DOHH2 (cell line): ENCODE measurements around the gene MYO18B.

Experiments
- H3F3A ChIP-seq: fragments of 200-600 bp; sonication (generic), shearing (Covaris generic); 2 replicates; pipeline ENCODE4 v1.6.0; 2016; ENCODE audit warnings: antibody characterized with exemption, mild to moderate bottlenecking; ENCODE audit not compliant: control insufficient read depth, insufficient read depth
- H3K27ac ChIP-seq: fragments of 200-600 bp; sonication (generic); 2 replicates; pipeline ENCODE4 v1.5.1; 2014; ENCODE audit warnings: low read depth, mild to moderate bottlenecking, low read length, moderate library complexity
- H3K27me3 ChIP-seq: fragments of 200-600 bp; sonication (generic); 2 replicates; pipeline ENCODE4 v1.6.1; 2014; ENCODE audit warnings: mild to moderate bottlenecking, low read length, mixed read lengths; ENCODE audit not compliant: control insufficient read depth
- H3K36me3 ChIP-seq: fragments of 200-600 bp; sonication (generic); 2 replicates; pipeline ENCODE4 v1.6.1; 2014; ENCODE audit warnings: mild to moderate bottlenecking, low read length, moderate library complexity, mixed read lengths; ENCODE audit not compliant: control insufficient read depth
- H3K4me1 ChIP-seq: fragments of 200-600 bp; sonication (generic); 2 replicates; pipeline ENCODE4 v1.6.1; 2014; ENCODE audit warnings: mild to moderate bottlenecking, low read length, mixed read lengths; ENCODE audit not compliant: control insufficient read depth
- H3K4me2 ChIP-seq: fragments of 200-600 bp; sonication (generic); 2 replicates; pipeline ENCODE4 v1.6.0; 2014; ENCODE audit warnings: mild to moderate bottlenecking, low read length, moderate library complexity
- H3K4me3 ChIP-seq: fragments of 200-600 bp; sonication (generic); 2 replicates; pipeline ENCODE4 v1.5.1; 2014; ENCODE audit warnings: mild to moderate bottlenecking, low read length, mixed read lengths
- H3K79me2 ChIP-seq: fragments of 200-600 bp; sonication (generic); 2 replicates; pipeline ENCODE4 v1.6.1; 2014; ENCODE audit warnings: mild to moderate bottlenecking, low read length, mixed read lengths; ENCODE audit not compliant: control insufficient read depth
- H3K9me2 ChIP-seq: fragments of 200-600 bp; sonication (generic); replicated peaks from 2 replicates; pipeline ENCODE4 v1.6.1; 2014; ENCODE audit warnings: mild to moderate bottlenecking, low read length, mixed read lengths; ENCODE audit not compliant: control insufficient read depth
- H3K9me3 ChIP-seq: fragments of 200-600 bp; sonication (generic); 2 replicates; pipeline ENCODE4 v1.6.1; 2014; ENCODE audit warnings: antibody characterized with exemption, low read length, mixed read lengths; ENCODE audit not compliant: control insufficient read depth, insufficient read depth
- H4K20me1 ChIP-seq: fragments of 200-600 bp; sonication (generic); 2 replicates; pipeline ENCODE4 v1.6.0; 2014; ENCODE audit warnings: low read depth, mild to moderate bottlenecking, antibody characterized with exemption, low read length, moderate library complexity; ENCODE audit not compliant: control insufficient read depth, insufficient read depth
- EZH2phosphoT487 ChIP-seq: fragments of 200-600 bp; sonication (generic); IDR thresholded peaks from 2 replicates; pipeline ENCODE4 v1.6.1; 2017; ENCODE audit warnings: borderline replicate concordance, mild to moderate bottlenecking, antibody characterized with exemption, low read length, moderate library complexity, mixed read lengths
- TF ChIP-seq, protein P1 (sequence below): fragments of 200-600 bp; sonication (generic); IDR thresholded peaks from one replicate; pipeline ENCODE4 v1.5.1; 2014; ENCODE audit warnings: antibody characterized with exemption, mild to moderate bottlenecking, low read depth, low read length; ENCODE audit not compliant: poor library complexity, severe bottlenecking

The MYO18B gene

DNA sequence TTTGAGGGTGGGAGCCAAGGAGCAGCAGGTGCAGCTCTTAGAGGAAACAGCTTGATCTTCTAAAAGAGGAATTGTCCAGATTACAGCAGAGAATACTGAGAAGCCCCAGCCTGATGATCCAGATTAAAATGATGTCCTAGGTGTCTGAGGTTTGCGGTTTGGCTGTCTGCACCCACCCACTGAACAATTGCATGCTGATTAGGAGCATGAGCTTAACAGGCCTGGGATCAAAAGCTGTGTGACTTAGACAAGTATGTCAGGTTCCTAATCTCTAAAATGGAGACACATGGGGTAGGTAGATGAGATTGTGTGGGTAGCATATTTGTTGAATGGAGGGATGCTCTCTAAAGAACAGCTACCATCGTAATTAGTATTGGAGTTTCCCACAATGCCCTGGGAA lies 260.5 kb downstream of the MYO18B start:
- H3K79me2 ChIP-seq: no peaks in the 10 kb centered on the region
- H3K9me3 ChIP-seq: no peaks in the 10 kb centered on the region
- no peaks in the 10 kb centered on the region for H3K27me3 ChIP-seq
- H4K20me1 ChIP-seq: no peaks in the 10 kb centered on the region
- H3K4me2 ChIP-seq: no peak overlapping the region
- no peaks in the 10 kb centered on the region for H3K36me3 ChIP-seq
- TF ChIP-seq, protein P1, sequence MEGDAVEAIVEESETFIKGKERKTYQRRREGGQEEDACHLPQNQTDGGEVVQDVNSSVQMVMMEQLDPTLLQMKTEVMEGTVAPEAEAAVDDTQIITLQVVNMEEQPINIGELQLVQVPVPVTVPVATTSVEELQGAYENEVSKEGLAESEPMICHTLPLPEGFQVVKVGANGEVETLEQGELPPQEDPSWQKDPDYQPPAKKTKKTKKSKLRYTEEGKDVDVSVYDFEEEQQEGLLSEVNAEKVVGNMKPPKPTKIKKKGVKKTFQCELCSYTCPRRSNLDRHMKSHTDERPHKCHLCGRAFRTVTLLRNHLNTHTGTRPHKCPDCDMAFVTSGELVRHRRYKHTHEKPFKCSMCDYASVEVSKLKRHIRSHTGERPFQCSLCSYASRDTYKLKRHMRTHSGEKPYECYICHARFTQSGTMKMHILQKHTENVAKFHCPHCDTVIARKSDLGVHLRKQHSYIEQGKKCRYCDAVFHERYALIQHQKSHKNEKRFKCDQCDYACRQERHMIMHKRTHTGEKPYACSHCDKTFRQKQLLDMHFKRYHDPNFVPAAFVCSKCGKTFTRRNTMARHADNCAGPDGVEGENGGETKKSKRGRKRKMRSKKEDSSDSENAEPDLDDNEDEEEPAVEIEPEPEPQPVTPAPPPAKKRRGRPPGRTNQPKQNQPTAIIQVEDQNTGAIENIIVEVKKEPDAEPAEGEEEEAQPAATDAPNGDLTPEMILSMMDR: no peak
- TF ChIP-seq EZH2phosphoT487: no peak
- H3K4me1 ChIP-seq: no peaks in the 10 kb centered on the region
- no peaks in the 10 kb centered on the region for H3F3A ChIP-seq
- no peak overlapping the region for H3K27ac ChIP-seq
- no peaks in the 10 kb centered on the region for H3K9me2 ChIP-seq
- no peak overlapping the region for H3K4me3 ChIP-seq

DNA sequence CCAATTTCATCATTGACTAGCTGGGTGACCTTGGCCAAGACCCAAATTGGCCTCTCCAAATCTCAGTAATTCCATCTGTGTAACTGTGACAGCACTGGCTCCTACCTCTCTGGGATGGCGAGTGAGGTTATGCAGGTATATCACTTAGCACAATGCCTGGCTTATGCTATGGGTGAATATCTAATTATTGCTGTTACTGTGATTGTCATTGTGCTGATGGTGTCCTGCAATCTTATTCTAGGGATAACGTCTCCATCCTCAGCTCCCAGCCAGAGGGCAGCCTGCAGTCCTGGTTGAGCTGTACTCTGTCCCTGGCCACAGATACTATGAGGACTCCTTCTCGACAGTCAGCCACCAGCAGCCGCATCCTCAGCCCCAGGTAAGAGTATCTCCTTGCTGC lies 262.5 kb downstream of the MYO18B start:
- H3K9me2 ChIP-seq: no peaks in the 10 kb centered on the region
- no peaks in the 10 kb centered on the region for H3F3A ChIP-seq
- no peaks in the 10 kb centered on the region for H3K4me1 ChIP-seq
- no peak overlapping the region for H3K4me2 ChIP-seq
- no peaks in the 10 kb centered on the region for H4K20me1 ChIP-seq
- H3K4me3 ChIP-seq: no peak overlapping the region
- H3K79me2 ChIP-seq: no peaks in the 10 kb centered on the region
- H3K27me3 ChIP-seq: peaks cover 2% of the 10 kb centered on the region; the same call in 1 of the 2 replicates
- H3K36me3 ChIP-seq: no peaks in the 10 kb centered on the region
- no peak for TF ChIP-seq EZH2phosphoT487
- TF ChIP-seq, protein P1: no peak
- H3K27ac ChIP-seq: no peak overlapping the region
- H3K9me3 ChIP-seq: no peaks in the 10 kb centered on the region

DNA sequence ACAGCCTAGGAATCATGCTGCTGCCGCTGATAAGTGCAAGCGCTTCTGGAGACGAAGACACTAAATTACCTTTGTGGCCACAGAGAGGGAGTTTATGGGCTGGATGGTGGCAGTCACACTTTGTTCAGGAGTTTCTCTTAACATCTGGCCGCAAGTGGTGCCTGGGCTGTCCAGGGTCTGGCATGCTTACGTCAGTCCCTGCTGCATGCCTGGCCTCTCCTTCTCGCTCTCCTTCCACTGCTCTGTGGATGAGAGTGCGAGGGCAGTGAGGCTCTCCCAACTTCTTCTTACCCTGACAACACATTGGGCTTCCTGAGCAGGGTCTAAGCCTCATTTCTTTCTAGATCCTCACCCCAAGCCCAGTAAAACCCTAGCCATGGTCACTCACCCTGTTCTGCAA lies 266.6 kb downstream of the MYO18B start:
- no peak overlapping the region for H3K4me3 ChIP-seq

More for the DNA sequence above, 266.6 kb downstream of the MYO18B start:
- H3K9me2 ChIP-seq: no peaks in the 10 kb centered on the region
- no peaks in the 10 kb centered on the region for H3K36me3 ChIP-seq
- H3K9me3 ChIP-seq: no peaks in the 10 kb centered on the region
- H3K4me2 ChIP-seq: no peak overlapping the region
- no peaks in the 10 kb centered on the region for H4K20me1 ChIP-seq
- H3K79me2 ChIP-seq: no peaks in the 10 kb centered on the region
- H3F3A ChIP-seq: no peaks in the 10 kb centered on the region
- no peak overlapping the region for H3K27ac ChIP-seq
- peaks cover 2% of the 10 kb centered on the region; the same call in 1 of the 2 replicates for H3K27me3 ChIP-seq
- no peaks in the 10 kb centered on the region for H3K4me1 ChIP-seq
- TF ChIP-seq, protein P1: no peak
- TF ChIP-seq EZH2phosphoT487: no peak
